ENCODE measurements around the gene NPAS3. TPM values are rescaled to one million over a fixed set of nuclear protein-coding genes. Genes with fewer than 3 reads are reported as not detected.
A peak's percentile ranks its signal among the peaks of the same experiment; 100 is the strongest.

Gene NPAS3
- total RNA-seq, 1 donor = 0.86 TPM

- H3K4me3 ChIP-seq (ENCODE audit: low read depth, low read length) = no peak overlapping the region
- no peak for DNase-seq (ENCODE audit: low read depth)
- TF ChIP-seq, protein P1, sequence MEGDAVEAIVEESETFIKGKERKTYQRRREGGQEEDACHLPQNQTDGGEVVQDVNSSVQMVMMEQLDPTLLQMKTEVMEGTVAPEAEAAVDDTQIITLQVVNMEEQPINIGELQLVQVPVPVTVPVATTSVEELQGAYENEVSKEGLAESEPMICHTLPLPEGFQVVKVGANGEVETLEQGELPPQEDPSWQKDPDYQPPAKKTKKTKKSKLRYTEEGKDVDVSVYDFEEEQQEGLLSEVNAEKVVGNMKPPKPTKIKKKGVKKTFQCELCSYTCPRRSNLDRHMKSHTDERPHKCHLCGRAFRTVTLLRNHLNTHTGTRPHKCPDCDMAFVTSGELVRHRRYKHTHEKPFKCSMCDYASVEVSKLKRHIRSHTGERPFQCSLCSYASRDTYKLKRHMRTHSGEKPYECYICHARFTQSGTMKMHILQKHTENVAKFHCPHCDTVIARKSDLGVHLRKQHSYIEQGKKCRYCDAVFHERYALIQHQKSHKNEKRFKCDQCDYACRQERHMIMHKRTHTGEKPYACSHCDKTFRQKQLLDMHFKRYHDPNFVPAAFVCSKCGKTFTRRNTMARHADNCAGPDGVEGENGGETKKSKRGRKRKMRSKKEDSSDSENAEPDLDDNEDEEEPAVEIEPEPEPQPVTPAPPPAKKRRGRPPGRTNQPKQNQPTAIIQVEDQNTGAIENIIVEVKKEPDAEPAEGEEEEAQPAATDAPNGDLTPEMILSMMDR (IDR thresholded peaks at IDR 0.05; ENCODE audit: insufficient read depth, low read depth, low read length) = no peak
Observed at GRCh38 chr14:33515441-33515840, 576.8 kb downstream of the NPAS3 start.

DNA sequence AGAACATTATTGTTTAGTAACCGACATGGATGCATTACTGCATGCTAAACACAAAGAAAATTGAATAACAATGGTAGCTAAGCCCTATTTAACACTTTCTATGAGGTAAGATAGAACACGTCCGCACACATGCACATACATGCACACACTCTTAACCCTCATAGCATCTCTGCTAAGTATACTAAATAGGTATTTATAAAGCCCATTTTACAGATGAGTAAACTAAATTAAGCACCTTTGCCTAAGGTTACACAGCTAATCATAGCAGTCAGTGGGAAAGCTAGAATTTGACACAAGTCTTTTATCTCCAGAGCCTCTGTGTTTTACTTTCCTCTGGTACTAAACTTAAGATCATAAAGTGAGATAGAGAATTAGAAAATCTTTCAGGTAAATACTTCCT is 577.2 kb downstream of the NPAS3 start:
- no peak overlapping the region for H3K4me3 ChIP-seq (ENCODE audit: low read depth, low read length)
- TF ChIP-seq, protein P1 (IDR thresholded peaks at IDR 0.05; ENCODE audit: insufficient read depth, low read depth, low read length) = no peak
- DNase-seq (ENCODE audit: low read depth) = no peak

DNA sequence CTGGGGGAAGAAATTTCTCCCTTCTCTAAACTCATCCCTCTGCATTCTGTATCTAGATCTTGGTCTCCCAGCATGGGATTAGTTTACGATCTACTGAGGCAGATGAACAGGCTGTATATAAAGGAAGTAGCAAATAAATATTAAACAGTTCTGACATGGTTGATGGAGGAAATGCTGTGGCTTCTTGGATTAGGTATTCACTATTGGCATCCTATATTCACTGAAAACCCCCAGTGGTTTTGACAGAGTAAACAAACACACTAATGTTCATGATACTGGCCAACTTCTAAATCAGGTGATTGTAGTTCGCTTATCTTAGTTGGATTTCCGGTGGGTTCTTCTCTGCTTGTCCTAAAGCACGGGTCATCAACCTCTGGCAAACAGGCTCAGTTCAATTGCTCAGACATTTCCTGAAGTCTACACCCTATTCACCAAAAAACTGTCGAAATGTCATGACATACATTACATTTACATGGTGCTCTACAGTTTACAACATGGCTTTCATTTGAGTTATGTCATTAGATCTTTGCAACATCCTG is 578.3 kb downstream of the NPAS3 start:
- no peak overlapping the region for H3K4me3 ChIP-seq (ENCODE audit: low read depth, low read length)
- DNase-seq (ENCODE audit: low read depth) = peak; percentile 24
- TF ChIP-seq, protein P1 (IDR thresholded peaks at IDR 0.05; ENCODE audit: insufficient read depth, low read depth, low read length) = no peak

DNA sequence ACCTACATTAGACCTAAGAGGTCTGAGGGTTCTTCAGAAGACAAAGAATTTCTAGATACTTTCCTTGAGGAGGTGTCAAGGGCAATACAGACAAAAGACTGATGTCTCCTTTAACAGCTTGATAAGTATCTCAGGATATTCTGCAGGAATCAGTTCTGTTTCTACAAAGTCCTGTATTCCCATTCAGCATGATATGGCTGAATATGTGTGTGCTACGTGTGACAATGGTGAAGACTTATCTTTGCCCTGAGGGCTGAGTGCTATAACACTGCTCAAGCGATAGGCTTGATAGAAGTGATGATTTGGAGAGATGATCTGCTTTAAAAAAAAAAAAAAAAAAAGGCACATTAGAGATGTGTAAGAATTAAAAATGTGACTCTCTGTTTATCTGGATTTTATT is 582.5 kb downstream of the NPAS3 start:
- no peak for DNase-seq (ENCODE audit: low read depth)
- TF ChIP-seq, protein P1 (IDR thresholded peaks at IDR 0.05; ENCODE audit: insufficient read depth, low read depth, low read length) = no peak
- H3K4me3 ChIP-seq (ENCODE audit: low read depth, low read length) = no peak overlapping the region

DNA sequence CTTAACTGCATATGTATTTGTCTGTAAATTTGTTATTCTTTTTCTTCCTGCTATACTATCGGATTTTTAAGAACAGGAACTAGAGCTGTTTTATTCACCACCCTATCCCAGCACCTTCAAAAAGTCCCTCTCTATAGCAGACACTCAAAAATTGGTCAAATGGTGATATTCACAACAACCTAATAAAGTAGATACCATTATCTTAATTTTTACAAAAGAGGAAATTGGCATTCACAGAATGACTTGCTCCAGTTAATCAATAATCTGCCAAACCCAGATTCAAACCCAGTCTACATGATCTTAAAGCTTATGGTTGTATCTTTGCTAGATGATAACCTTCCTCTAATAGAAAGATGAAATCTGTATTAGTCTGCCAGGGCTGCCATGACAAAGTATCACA is 585.6 kb downstream of the NPAS3 start:
- no peak overlapping the region for H3K4me3 ChIP-seq (ENCODE audit: low read depth, low read length)
- TF ChIP-seq, protein P1 (IDR thresholded peaks at IDR 0.05; ENCODE audit: insufficient read depth, low read depth, low read length) = no peak
- no peak for DNase-seq (ENCODE audit: low read depth)

- TF ChIP-seq, protein P1 (IDR thresholded peaks at IDR 0.05; ENCODE audit: insufficient read depth, low read depth, low read length) = no peak
- peak; percentile 38 for DNase-seq (ENCODE audit: low read depth)
- H3K4me3 ChIP-seq (ENCODE audit: low read depth, low read length) = no peak overlapping the region
Observed at GRCh38 chr14:33525626-33526025, 586.9 kb downstream of the NPAS3 start.

DNA sequence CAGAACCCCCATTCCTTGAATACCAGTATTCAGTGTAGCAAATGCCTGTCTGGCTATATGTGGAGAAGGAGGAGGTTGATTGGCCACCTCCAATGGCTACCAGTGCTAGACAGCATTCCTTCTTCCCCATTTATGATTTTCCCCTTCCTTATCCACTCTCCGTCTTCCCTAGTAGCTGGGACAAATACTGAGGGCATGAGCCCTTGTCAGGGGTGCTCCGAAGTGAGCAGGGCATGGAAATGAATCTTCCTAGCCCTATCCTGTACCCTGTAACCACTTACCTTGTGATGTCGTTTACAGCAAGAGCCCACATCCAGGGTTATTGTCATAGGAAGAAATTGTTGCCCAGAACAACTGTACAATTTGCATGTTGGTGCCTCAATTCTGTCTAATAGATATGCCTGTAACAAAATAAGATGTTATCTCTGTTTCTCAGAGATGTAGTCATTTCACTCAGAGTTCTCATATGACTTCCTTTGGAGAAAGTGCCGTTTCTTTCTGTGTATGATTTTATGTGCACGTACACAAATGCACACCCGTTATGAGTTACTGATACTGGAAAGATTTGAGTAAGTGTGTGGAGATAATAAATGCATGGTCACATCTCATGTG is 588.5 kb downstream of the NPAS3 start:
- DNase-seq (ENCODE audit: low read depth) = no peak
- TF ChIP-seq, protein P1 (IDR thresholded peaks at IDR 0.05; ENCODE audit: insufficient read depth, low read depth, low read length) = no peak
- H3K4me3 ChIP-seq (ENCODE audit: low read depth, low read length) = no peak overlapping the region

Measured in fibroblast of villous mesenchyme (primary cell).